HG02943 (cell line): ENCODE measurements around the gene NUP214.
"Not testable (repeated sequence)": the region's sequence is repeated elsewhere in the genome, so short reads cannot be mapped to it uniquely, and the experiment has no call there.

ENCODE experiments used
- ATAC-seq: cut with Tn5 transposase; IDR thresholded peaks from one replicate; pipeline ENCODE4 v1.9.1; 2021; ENCODE audit warnings: mild to moderate bottlenecking, low read depth, moderate library complexity; ENCODE audit not compliant: unreplicated experiment

Gene NUP214

GRCh38 chr9:131255676-131256197, 130.4 kb downstream of the NUP214 start:
- ATAC-seq = no peak

DNA sequence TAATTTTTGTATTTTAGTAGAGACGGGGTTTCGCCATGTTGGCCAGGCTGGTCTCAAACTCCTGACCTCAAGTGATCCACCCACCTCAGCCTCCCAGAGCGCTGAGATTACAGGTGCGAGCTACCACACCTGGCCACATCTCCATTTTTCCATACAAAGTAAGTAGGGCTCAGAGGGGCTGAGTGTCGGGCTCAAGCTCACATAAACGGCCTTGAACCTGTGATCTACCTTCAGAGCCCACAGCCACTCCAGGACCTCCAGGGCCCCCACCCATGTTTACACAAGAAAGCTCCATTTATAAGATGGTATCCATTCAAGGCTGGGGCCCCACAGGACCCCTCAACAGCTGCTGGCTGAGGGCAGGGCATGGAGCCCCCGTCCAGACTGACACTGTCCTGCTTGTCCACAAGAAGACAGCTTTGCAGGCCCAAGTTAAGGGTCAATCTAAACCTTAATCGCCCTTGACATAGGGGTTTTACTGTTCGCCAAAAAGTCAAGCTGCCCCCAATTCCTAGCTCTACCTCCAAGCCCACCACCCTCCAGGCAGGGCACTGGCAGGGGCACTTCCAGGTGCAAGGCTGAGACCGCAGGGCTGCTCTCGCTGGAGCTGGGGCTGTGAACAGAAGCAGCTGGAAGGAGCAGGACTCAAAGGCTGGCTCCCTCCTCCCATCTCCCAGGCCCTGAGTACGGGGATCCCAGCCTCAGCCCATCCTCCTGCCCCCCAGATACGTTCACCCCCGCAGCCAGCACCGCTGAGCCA, 132.1 kb downstream of the NUP214 start:
- no peak for ATAC-seq

DNA sequence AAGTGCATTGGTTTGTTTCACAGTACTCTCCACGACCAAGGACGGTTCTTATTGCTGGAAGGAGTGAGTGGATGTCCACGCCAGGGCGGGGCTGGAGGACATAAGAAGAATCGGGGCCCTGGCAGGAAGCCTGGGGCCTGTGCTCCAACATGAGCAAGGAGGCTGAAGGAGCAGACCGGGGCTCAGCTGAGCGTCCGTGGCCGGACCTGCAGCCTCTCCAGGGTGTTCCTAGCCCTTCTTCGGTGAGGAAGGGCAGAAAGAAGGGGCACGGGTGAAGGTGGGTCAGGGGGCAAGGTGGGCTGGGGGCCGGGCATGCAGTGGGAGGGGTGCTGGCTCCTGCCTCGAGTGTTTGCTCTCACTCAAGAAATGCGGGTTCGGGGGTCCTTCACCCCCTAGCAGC, 132.8 kb downstream of the NUP214 start:
- no peak for ATAC-seq

DNA sequence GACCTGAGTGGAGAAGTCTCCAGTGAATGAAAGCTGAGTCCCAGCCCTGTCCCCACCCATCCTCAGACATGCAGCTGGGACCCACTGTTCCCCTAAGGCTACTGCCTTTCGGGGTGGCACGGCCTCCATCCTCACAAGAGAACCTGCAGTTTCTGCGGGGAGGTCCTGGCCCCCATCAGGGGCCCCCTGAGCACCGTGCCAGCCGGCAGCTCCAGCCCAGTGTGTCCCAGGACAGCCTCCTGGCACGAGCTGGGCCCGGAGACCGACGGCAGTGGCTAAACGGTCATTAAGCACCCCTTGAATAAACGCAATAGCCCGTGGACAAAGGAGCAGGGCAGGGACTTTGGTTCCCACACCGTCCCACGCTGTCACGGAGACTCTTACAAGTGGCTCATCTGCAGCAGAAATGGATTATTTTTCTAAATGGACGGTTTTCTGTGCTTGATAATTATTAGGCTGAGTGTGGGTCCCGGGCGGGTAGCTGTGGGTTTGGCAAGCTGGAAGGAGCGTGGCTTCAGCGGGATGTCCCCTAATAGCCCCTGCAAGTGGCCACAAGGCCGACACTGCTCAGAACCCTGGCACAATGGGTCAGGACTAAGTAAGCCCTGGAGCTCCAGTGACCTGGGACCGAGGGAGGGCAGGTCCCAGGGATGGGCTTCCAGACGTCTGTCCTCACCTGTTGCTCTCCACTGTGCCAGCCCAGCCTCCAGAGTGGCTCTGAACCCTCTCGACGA, 133.5 kb downstream of the NUP214 start:
- no peak for ATAC-seq

GRCh38 chr9:131259432-131259898, 134.1 kb downstream of the NUP214 start:
- no peak for ATAC-seq

DNA sequence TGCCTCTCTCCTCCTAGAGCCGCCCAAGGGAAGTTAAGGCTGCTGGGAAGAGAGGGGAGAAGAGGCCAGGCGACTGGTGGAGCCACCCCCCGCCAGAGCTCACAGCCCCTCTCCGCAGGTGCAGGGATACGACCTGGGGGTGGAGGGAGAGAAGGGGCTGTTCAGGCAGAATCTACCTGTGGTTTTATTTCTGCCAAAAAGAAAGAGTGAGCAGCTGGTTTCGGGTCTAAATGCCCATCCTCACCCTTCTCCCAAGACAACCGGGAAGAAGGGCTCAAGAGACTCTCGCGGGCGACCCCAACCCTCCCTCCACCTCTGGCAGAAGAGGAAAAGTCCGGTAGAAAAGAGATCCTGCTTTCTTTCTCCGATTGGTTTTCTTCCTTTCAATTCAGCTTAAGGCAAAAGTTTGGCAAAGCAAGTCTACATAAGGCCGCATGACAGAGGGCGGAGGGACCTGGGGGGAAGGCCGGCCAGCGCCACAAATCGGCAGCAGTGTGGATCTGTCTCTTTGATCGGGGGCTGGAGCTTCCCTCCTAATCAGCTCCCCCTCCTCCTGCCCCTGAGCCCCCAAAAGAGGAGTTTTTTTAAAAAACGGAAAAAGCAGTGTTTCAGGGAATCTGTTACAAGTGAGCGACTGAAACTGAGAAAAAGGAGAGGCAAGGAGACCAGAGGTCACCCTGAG, 134.7 kb downstream of the NUP214 start:
- ATAC-seq = no peak

GRCh38 chr9:131260751-131261452, 135.5 kb downstream of the NUP214 start:
- ATAC-seq = no peak

- ATAC-seq = no peak
Observed at GRCh38 chr9:131262327-131263032, 137.1 kb downstream of the NUP214 start.

GRCh38 chr9:131263033-131263343, 137.6 kb downstream of the NUP214 start:
- not testable (repeated sequence) for ATAC-seq

DNA sequence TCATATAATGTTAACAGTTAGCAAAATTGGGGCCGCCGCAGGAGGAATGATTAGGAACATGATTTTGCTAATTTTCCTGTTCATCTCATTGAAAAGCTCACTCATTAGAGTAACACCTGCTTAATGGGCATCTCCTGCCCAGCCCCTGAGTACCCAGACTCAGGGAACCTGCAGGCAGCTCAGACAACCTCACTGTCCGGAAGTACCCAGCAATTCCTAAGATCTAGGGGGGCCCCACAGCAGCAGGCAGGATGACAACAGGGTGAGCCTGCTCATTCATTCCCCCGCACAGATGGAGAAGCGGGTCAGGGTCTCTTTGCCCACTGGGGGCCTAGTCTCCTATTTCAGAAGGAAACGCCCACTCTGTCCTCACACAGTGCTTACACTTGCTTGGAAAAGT, 138.3 kb downstream of the NUP214 start:
- ATAC-seq = no peak

- ATAC-seq = no peak
Observed at GRCh38 chr9:131264231-131264630, 138.8 kb downstream of the NUP214 start.

DNA sequence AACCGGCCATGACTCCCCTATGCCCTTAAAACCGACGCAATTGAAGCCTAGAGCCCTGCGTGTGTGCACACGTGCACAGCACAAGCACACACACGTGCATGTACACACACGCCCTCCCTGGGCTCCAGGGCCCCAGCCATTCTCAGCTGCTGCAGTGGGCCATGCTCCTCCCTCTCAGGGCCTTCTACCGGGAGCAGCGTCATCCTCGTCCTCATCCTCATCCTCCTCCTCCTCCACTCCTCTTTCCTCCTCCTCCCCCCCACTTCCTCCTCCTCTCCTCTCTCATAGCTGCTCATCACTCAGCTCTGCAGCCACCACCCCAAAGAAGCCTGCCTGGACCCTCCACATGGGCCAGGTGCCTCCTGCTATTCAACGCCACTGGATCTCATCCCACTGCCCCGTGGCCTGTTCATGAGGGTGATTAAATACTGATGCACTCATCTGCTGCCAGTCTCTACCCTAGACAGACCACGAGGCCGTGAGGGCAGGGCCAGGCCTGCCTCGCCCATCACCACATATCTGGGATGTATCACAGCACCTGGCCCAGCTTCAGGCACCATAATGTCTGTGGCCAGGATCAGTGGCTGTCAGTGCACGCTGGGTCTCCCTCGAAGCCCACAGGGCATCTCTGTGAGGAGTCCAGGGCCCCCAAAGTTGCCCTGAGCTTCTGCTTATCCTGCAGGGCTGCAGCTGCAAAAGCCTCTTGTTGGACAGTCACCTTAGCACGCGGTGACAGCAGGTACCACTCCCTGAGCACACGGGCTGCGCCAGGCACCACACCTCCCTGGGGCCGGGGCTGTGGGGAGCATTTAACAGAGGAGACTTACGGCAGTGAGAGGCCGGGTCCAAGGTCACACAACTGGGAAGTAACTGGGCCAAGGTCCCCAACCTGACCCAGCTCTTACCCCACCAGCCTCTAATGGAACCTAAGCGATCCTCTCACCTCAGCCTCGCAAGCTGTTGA, 141.2 kb downstream of the NUP214 start:
- ATAC-seq = no peak

DNA sequence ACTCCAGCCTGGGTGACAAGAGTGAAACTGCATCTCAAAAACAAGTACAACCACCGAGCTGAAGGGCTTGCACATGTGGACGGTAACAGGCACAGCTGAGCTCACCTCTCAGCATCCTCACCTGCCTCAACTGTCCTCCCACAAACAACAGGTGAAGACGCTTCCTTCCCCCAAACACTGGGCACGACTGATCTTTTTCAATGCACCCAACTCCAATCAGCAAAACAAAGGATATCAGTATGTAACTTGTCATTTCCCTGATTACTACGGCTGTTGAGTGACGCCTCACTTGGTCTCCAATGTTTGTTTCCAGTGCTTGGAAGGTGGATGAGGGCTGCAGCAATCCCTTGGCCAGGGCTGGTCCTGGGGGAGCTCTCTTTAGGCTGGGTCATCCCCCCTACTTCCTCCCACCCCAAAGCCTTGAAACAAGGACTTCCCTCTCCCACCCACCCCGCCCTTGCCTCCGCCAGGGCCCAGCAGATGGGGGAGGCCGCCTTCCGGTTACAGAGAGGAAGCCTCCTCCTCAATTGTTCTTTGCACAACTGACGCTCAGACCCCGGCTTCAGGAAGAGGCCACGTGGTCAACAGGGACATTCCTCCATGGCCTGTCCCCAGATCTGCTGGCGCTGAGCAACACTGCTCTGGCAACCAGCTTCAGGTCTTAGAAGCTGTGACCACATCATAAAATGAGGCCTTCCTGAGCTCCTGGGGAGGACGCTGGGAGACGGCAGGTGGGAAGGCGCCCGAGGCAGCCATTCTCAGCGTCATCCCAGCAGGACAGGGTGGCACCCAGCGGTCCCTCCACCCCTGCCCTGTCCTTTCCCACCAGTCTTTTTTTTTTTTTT, 145.0 kb downstream of the NUP214 start:
- no peak for ATAC-seq

DNA sequence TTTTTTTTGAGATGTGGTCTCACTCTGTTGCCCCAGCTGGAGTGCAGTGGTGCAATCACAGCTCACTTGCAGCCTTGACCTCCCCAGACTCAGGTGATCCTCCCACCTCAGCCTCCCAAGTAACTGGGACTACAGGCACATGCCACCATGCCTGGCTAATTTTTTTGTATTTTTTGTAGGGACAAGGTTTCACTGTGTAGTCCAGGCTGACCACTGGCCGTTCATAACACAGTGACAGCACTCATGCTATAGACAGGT, 145.6 kb downstream of the NUP214 start:
- ATAC-seq = not testable (repeated sequence)

DNA sequence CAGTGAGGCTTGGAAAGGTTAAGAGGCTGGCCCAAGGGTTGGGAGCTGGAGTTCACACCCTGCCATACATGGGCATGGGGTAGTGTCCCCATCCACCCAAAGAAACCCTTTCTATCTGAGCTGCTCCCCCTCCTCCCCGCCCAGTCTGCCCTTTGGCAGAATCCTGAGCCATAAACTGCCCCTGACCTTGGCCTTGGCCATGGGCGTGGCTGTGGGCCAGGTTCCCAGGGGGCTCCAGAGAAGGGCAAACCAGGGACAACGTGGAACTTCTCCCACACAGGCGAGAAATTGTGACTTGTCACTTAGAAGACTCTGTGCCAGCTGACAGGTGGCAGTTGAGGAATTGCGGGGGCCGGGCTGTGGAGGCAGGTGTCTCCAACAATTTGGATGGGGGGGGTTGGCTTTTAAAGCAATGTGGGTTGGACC, 146.1 kb downstream of the NUP214 start:
- no peak for ATAC-seq

- ATAC-seq = no peak
Observed at GRCh38 chr9:131272212-131272611, 146.8 kb downstream of the NUP214 start.

DNA sequence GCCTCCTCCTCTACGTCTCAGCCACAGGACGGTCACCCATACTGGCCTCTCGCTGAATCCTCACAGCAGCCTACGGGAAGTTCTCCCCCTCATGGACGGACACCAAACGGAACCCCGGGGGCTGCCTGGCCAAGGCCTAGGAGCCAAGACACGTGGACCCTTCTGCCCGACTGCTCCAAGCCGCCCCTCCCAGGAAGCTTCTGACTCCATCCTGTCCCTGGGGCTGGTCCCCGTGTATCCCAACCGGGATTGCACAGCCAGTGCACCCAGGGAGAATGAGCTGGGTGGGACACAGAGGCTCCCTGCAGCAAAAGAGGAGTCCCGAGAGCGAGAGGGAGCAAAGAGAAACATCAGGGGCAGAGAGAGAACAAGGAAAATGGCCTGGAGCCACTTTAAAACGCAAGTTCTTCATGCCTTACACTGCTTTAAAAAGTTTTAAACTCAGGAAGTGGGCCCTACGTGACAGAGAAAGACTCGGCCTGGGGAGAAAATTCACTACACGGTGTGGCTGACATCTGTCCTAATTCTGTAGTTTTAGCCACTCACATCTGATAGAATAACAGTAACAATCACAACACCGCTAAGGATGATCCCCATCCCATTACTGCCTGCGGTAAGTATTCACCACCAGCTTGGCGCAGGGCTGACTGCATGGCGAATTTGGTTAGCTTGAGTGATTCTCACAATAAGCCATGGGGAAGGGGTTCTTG, 147.9 kb downstream of the NUP214 start:
- no peak for ATAC-seq
